Activated CD8-positive, alpha-beta memory T cell treated with anti-CD3 and anti-CD28 coated beads for 48 hours (primary cell): ENCODE measurements around the gene DAB1.

Experiments
- DNase-seq, 3 experiments: peaks; one replicate each; pipeline ENCODE4 v3.0.0-alpha.2; 2020; ENCODE audit warnings: low read depth in 2 of 3, low spot score in 2 of 3

Gene DAB1

DNA sequence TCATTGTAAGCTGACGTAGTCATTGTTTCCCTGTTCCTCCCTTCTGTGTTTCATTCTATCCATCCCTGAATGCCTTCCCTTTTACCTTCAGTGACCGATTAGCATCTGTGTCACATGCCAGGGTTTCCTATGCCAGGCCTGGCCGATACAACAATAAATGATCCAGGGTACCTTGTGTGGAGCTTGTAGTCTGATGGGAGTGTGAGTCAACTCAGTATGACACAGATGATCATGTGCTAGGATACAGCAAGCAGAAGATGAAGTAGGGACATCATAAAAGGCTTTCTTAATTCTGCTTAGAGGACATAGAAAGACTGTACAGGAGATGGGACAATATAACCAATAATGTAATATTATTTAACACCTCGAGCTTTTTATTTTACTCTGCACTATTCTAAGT, 294.0 kb downstream of the DAB1 start:
- no peak for DNase-seq

DNA sequence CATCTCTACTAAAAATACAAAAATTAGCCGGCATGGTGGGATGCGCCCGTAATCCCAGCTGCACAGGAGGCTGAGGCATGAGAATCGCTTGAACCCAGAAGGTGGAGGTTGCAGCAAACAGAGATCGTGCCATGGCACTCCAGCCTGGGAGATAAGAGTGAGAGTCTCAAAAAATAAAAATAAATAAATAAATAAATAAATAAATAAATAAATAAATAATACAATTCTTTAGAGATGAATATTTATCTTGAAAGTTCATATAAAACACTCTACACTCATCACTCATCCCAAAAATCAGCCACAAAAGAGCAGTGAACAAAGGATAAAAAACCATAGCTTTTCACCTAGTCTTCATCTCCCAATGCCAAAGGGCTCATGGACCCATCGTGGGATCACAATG, 295.9 kb downstream of the DAB1 start:
- no peak for DNase-seq

DNA sequence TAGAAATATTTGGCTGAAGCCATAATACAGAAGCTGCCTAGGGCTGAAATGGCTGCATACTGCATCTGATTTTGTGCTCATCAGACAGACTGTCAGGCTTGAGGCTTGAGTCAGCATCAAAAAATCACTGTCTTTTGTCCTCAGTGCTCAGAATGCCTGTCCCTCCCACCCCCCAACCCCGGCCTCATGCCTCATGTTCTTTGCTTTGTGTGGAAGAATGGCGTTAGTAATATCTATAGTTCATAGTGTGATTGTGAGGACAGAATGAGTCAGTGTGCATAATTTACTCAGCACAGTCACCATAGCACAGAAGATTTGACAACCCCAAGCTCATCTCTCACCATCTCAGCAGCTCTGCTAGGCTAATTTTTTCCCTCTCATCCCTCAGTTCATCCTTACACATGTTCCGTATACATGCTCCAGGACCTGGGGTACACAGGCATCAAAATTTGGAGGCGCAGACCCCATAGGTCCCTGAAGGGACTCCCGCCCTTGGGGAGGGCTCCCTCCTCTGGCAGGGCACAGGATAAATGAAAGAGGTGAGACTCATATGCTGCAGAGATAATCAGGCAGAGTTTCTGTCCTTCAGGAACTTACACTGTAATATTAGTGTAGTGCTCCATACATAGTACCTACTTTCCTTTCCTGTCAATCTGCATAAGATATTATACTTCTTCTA, 299.0 kb downstream of the DAB1 start:
- no peak for DNase-seq

DNA sequence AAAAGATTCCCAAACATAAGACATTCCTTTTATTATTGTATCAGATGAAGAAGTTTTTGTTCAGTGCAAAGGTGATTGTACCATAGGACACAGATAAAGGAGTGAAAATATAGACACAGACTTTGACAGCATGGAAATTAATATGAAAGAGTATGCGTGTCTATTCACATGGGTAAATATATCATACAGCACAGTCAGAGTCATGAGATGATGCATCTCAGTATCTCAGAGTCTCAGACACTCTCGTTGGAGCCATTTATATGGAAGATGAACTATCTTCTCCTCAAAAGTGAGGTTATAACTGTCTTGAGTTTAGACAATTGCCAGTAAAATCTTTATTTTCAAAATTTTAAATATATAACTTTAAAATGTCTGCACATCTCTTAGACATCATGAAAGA, 299.7 kb downstream of the DAB1 start:
- no peak for DNase-seq

DNA sequence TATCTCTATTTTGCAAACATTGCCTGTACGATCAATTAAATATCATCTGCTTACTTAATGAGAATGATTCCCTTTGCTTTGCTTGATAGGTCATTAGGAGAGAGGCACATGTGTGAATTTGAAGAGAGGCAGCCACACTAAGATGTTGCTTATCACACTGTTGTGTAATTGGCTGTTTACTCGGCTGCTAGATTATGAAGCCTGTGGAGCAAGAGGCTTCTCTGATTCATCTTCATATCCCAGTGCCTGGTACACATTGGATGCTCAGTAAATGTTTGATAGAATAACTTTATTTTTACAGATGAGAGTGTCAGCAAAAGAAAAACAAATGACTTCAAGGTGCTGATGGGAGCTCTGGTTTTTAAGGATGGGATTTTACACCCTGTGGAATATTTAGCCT, 301.8 kb downstream of the DAB1 start:
- no peak for DNase-seq

DNA sequence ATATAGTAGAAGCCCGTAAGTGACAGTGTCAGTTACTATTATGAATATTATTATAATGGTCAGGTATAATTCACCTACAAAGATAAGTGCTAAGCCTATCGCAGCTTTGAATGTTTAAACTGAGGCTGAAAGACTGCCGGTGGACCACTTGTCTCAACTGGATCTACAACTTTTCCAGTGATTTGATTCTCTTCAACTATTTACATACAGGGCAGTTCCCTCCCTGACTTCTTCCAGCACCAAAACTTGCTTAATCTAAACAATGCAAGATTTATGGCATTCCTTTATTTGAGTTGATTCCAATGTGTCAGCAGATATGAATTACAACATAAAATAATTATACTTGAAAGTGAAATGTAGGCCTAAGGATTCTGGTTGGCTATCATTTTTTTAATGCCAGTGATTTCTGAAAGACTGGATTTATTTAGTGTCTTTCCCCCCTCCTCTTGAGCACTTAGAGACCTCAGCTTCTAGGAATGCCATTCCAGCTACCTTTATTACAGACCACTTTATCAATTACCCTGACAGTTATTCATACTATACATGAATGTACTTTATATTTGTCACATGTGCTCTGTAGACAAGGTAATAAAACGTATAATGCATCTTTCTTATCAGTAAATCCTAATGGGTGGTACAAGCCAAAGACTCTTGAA, 304.8 kb downstream of the DAB1 start:
- no peak for DNase-seq

DNA sequence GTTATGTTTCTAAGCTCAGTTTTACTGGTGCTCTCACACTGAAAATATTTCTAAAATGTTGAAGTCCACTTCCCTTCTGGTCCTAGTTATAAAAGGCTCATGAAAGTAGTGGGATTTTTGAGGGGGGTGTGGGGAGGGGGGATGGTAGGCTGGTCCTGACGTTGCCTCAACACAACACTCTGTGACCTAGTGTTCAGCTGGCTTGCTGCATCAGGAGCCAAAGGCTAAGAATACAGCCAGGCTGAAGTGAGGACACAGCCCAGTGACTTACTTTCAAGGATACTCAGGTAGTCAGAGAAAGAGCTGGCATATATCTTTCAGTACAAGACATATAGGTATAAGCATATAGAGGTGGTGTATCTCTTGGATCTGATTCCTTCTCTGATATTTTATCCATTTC, 306.1 kb downstream of the DAB1 start:
- no peak for DNase-seq

DNA sequence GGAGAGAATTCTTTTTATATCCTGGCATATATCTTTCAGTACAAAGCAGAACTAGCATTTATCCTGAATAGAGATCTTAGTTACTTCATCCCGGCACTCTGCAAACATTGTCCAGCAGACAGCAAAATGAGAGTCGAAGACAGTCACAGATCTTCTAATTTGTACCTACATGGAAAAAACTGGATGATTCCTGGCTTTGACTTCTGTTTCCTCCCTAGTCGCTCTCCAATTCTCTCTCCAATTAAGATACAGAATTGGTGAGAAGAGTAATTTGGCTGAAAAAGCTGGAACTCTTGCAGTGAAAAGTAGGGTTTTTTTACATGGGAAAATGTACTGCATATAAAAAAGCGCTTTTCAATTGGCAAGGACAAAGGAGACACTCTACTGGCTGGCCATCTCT, 307.0 kb downstream of the DAB1 start:
- no peak for DNase-seq

DNA sequence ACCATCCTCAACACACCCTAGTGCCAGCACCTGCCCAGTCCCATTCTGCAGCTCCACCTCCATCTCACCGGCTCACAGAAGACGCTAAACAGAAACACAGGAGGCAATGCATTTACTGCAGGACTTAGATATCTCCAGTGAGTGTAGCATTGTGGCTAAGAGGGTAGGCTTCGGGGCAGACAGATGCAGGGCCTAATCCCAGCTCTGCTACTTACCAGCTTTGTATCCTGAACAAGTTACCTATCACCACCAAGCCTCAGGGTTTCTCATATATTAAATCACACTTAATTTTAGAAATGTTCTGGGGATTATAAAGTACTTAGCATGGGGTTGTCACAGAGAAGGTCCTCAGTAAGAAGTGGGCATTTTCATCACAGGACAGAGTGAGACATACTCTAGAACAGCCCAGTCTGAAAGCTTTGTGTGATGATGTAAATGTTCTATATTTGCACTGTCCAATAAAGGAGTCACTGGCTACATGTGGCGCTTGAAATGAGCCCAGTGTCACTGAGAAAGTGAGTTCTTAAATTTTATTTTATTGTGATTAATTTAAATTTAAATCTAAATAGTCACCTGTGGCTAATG, 308.7 kb downstream of the DAB1 start:
- DNase-seq = no peak

DNA sequence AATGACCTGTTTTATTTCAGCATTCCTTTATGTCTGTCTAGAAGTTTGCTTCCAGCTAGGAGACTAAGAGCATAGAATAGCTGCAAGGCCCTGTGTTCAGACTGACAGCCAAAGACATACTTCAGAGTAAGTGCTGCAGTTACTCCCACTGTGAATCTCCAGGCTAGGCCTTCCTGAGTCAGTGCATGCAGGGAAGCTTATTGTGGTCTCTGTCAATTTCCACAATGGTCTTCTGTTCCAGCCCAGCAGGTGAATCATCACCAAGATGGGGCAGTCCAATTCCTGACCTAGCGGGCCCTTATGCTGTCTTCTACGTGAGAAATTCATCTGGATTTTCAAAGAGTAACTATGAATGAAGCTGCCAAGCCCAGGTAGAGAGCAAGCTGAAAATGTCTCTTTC, 311.7 kb downstream of the DAB1 start:
- DNase-seq = no peak

DNA sequence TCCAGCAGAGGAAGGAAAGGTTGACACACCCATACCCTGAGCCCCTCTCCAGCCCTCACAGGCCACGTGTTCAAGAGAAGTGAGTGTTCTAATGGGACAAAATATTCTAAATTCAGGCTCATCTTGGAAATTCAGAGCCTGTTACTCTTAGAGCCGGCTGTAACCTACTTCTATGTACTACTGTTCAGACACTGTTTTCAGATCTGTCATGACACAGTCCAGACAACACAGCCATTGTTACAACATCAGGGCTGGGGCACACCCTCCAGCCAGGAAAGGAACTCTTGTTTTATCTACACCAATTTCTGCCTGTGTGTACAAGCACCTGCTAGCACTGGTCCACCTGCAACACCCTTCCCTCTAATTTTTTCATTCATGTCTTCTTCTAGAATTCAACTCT, 312.7 kb downstream of the DAB1 start:
- no peak for DNase-seq

DNA sequence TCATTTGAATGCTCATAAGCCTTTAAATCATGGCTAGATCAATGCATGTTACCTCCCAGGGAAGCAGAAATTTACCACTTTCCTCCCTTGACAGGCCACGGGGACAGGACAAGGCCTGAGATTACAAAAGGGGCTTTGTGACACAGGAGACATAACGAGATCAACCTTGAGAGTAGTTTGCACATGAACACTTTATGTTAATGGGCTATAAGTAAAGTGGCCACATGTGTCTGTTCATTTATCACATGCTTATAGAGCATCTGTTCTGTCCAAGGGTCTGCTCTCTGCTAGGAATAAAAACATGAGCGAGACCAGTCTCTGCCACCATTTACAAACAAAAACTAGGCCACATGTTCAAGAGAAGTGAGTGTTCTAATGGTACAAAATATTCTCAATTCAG, 314.0 kb downstream of the DAB1 start:
- DNase-seq = no peak

DNA sequence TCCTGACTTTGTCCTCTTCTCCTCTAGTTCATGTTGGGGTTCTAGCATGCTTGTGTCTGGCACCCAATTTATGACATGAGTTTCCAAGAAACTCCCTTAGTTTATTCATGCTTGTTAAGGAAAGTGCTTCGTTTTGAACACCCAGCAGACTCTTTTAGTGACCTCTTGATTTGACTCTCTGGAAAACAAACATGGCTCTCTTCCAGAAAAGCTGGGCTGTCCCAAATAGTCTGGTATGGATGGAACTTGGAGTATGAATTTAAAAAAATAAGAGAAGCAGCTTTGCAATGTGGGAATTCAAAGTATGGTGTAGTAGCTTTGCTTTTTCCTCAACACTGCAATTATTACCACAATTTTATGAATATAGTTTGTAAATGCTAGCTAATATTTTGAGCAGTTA, 314.6 kb downstream of the DAB1 start:
- DNase-seq = no peak

DNA sequence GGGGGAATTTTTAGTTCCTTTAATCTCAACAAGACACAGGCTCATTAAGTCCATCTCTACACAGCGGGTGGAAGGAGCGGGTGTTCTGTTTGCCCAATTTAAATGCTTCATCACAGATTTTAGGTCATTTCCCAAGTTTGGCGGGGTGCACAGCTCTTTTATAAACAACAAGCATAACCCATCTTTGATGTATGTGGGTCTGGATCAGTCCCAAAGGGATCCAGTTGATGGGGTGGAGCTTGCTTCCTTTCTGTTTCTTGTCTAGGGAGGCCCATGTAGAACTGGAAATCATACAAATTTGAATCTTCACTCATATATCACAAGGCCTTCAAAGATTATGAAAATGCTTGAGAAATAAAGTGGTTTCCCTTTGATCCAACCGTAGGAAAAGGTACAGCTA, 317.6 kb downstream of the DAB1 start:
- no peak for DNase-seq

DNA sequence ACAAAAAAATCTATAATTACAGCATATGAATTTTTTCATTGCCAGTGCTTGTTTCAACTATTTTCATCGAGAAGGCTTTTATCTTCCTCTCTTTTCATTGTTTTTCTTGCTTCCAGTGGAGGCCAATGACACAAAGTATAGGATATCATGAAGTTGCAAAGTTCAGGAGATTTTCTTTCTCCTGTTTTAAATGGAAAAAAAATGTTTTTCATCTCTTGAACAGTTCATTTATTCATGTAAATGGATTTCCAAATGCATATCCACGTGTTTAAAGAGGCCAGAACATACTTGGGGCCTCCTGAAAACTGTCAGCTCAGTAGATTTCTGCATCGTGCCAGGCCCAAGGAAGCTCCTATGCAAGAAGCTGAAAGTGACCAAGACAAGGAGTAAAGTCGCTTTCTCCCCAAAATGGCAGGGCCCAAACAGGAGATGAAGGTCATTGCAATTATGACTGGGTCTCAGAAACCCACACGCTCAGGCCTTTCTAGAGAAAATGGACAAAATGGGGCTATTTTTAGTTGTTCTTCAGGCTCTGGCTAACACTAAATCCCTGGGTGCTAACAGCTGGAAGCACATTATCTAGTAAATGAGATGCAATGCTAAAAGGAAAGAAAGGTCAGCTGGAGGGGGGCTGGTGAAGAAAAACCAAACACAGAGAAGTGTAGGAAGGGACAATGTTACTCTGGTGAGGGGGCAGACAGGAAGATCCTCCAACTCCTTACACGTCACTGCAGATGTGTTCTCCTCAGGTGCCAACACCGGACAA, 321.1 kb downstream of the DAB1 start:
- no peak for DNase-seq

DNA sequence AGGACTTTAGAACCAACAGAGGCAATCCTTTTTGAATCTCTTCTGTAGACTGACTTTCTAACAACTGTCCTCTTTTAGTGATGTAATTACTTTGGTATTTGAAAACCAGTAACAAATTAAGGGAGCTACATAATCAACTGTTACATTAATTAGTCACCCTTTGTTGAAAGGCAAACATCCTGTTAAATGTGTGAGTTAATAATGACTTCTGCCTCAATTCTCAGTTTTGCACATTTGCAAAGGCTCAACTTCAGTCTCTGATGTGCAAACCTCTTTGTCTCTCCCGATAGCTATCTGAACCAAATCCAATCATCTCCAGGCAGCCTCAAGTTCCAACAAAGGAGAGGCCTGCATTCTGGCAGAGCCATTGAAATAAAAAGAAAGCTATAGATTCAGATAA, 322.7 kb downstream of the DAB1 start:
- DNase-seq = no peak

DNA sequence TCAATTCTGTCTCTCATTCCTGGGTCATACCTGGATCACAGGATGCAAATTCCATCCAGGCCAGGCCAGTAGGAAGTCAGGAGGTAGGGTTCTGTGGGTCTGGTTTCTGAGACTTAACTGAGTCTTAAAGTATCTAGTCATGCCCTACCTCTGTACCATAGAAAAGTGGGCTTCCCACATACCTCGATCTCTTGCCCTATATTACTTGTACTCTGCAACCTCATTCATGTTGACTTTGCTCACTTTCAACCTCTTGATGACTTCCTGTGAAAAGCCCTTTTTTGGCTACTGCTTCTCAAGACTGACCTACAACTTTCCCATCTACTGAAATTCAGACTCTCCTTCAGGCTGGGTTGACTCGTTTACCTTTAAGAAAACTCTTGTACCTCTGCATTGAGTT, 329.1 kb downstream of the DAB1 start:
- DNase-seq = no peak

DNA sequence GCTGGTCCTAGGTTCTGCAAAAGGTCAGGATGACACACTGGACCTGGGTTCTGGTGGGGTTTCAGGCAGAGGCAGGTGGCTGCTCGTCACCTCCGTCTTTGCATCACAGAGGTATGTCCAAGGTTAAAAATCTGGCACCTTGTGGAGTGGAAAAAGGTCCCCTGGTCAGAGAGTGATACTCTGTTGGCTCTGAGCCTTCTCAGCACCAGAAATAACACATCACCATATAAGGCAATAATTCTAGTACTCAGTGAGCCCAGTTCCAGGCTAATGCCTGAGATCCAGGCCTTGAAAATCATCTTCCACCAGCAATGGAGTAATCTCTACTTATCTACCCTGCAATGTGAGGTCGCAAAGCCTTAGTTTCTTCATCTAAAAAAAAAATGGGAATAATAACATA, 330.7 kb downstream of the DAB1 start:
- no peak for DNase-seq

DNA sequence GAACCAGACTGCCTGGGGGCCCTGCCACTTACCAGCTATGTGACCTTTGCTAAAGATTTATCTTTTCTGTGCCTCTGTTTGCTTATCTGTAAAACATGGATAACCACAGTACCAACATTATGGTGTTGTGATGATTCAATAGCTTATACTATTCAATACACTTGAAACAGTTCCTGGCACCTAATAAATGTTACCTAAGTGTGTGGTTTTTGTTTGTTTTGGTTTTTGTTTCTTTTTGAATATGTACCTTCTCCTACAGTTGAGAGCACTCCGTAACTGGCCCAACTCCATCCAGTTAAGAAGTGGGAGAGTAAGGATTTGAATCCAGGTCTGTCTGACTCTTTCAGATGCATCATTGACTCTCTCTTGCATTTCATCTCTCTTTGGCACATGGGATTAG, 332.2 kb downstream of the DAB1 start:
- no peak for DNase-seq

DNA sequence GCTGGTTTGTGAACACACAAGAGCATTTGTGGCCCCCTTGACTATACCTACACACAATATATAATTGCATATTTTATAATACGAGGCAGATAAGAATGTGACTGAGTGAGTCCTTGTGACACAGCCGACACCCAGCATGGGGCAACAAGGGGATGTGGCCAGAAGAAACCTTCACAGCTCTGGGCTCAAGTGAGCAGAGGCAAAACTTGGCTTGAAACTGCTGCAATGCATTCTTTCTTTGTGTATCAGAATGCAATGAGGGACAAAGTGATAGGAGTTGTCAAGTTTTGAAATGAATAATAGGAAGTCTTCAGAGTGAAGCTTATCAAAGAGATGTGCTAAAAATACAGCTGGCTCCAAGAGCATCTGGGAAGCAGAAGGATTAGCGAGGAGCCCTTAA, 334.0 kb downstream of the DAB1 start:
- DNase-seq = no peak

DNA sequence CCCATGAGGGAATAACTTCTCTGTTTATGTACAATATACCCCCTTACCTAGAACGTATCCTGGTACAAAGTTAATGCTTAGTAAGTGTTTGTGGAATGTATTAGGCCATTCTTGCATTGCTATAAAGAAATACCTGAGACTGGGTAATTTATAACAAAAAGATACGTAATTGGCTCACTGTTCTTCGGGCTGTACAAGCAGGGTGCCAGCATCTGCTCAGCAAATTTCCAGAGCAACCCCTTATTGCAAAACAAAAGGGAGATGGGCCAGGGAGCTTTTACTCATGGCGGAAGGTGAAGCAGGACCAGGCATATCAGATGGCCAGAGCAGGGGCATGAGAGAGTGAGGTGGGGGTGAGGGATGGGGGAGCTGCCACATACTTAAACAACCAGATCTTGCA, 334.6 kb downstream of the DAB1 start:
- no peak for DNase-seq

DNA sequence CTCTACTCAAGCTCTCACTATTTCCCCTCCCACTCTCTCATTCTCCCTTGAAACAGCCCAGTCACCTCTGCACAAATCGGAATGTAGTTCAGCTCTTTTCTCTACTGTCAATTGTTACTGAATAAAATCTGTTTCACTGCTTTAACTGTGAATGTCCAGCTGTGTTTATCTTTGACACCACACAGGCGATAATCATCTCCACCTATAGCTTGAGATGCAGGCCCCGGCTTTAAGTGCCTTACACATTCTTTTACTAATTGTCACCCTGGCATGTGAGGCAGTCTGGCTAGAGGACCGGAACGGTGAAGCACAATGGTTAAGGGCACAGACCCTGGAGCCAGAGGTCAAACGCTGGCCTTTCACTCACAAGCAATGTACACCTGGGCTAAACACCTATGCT, 335.2 kb downstream of the DAB1 start:
- no peak for DNase-seq
